Osteoblast (primary cell): ENCODE data around the gene RDH16. TPM values are rescaled to one million over a fixed set of nuclear protein-coding genes. Genes with fewer than 3 reads are reported as not detected.
"Not testable (repeated sequence)": the region's sequence is repeated elsewhere in the genome, so short reads cannot be mapped to it uniquely, and the experiment has no call there.

Experiments
- DNase-seq: peaks from one replicate; pipeline ENCODE4 v3.0.0; 2011; ENCODE audit warnings: low spot score, mixed read lengths; ENCODE audit not compliant: insufficient read length; ENCODE audit errors: missing footprints
- H2AFZ ChIP-seq: 2 replicates; pipeline ENCODE4 v1.6.0; 2011; ENCODE audit warnings: mild to moderate bottlenecking, low read length
- H3K27ac ChIP-seq: 2 replicates; pipeline ENCODE4 v1.5.1; 2011; ENCODE audit warnings: mild to moderate bottlenecking, low read depth, low read length, moderate library complexity
- H3K27me3 ChIP-seq: 2 replicates; pipeline ENCODE4 v1.6.0; 2012; ENCODE audit warnings: mild to moderate bottlenecking, control low read depth, inconsistent platforms, low read length, moderate library complexity; ENCODE audit not compliant: insufficient read depth
- H3K36me3 ChIP-seq: 2 replicates; pipeline ENCODE4 v1.5.1; 2011; ENCODE audit warnings: mild to moderate bottlenecking, low read length, control low read depth, moderate library complexity; ENCODE audit not compliant: insufficient read depth
- H3K4me1 ChIP-seq: 2 replicates; pipeline ENCODE4 v1.5.1; 2011; ENCODE audit warnings: mild to moderate bottlenecking, low read length, control low read depth, moderate library complexity; ENCODE audit not compliant: insufficient read depth
- H3K4me2 ChIP-seq: 2 replicates; pipeline ENCODE4 v1.6.0; 2011; ENCODE audit warnings: mild to moderate bottlenecking, low read length; ENCODE audit not compliant: insufficient read depth
- H3K4me3 ChIP-seq: fragments of 200-600 bp; sonication (generic); 3 replicates; pipeline ENCODE4 v1.5.1; 2012; ENCODE audit warnings: mild to moderate bottlenecking, low read length, inconsistent platforms; ENCODE audit not compliant: insufficient read depth
- H3K79me2 ChIP-seq: 2 replicates; pipeline ENCODE4 v1.6.0; 2012; ENCODE audit warnings: mild to moderate bottlenecking, low read length, control low read depth, inconsistent platforms; ENCODE audit not compliant: insufficient read depth
- H3K9me3 ChIP-seq: 2 replicates; pipeline ENCODE4 v1.5.1; 2011; ENCODE audit warnings: low read depth, low read length, control low read depth
- H4K20me1 ChIP-seq: 2 replicates; pipeline ENCODE4 v1.6.0; 2012; ENCODE audit warnings: mild to moderate bottlenecking, low read length, control low read depth; ENCODE audit not compliant: insufficient read depth
- CTCF ChIP-seq: IDR thresholded peaks from 2 replicates; pipeline ENCODE4 v1.5.1; 2011; ENCODE audit warnings: mild to moderate bottlenecking, low read depth, low read length, moderate library complexity; ENCODE audit errors: extremely low read depth
- total RNA-seq: library from RNA; depleted of rRNA; stranded (reverse); fragments of >200 nt; gene quantifications from 2 replicates; pipeline ENCODE4 v1.2.3, GENCODE V29; 2012

Gene RDH16
- total RNA-seq, 1 donor: under 0.01 TPM

- no peaks in the 10 kb centered on the region for H3K9me3 ChIP-seq
- no peaks in the 10 kb centered on the region for H3K79me2 ChIP-seq
- no peaks in the 10 kb centered on the region for H3K4me1 ChIP-seq
- H3K27ac ChIP-seq: no peak overlapping the region
- H2AFZ ChIP-seq: no peak overlapping the region
- no peak for TF ChIP-seq CTCF
- H4K20me1 ChIP-seq: no peaks in the 10 kb centered on the region
- H3K27me3 ChIP-seq: peaks cover 17% of the 10 kb centered on the region
- no peak overlapping the region for H3K4me3 ChIP-seq
- no peak for DNase-seq
- no peak overlapping the region for H3K4me2 ChIP-seq
- H3K36me3 ChIP-seq: no peaks in the 10 kb centered on the region
These were observed 9.0 kb downstream of the RDH16 start for GRCh38 chr12:56948457-56948777.

GRCh38 chr12:56947633-56948456 lies 9.6 kb downstream of the RDH16 start:
- H3K27ac ChIP-seq: no peak overlapping the region
- no peaks in the 10 kb centered on the region for H3K36me3 ChIP-seq
- no peaks in the 10 kb centered on the region for H3K79me2 ChIP-seq
- H2AFZ ChIP-seq: no peak overlapping the region
- no peak overlapping the region for H3K4me2 ChIP-seq
- H4K20me1 ChIP-seq: no peaks in the 10 kb centered on the region
- H3K27me3 ChIP-seq: peaks cover 13% of the 10 kb centered on the region
- no peak for DNase-seq
- no peak for TF ChIP-seq CTCF
- H3K9me3 ChIP-seq: no peaks in the 10 kb centered on the region
- no peaks in the 10 kb centered on the region for H3K4me1 ChIP-seq
- no peak overlapping the region for H3K4me3 ChIP-seq

- no peak overlapping the region for H3K27ac ChIP-seq
- no peaks in the 10 kb centered on the region for H4K20me1 ChIP-seq
- H3K4me2 ChIP-seq: no peak overlapping the region
- no peaks in the 10 kb centered on the region for H3K79me2 ChIP-seq
- H3K36me3 ChIP-seq: no peaks in the 10 kb centered on the region
- H2AFZ ChIP-seq: no peak overlapping the region
- no peak for TF ChIP-seq CTCF
- no peaks in the 10 kb centered on the region for H3K27me3 ChIP-seq
- H3K9me3 ChIP-seq: no peaks in the 10 kb centered on the region
- no peak for DNase-seq
- no peak overlapping the region for H3K4me3 ChIP-seq
- peaks cover 9% of the 10 kb centered on the region for H3K4me1 ChIP-seq
These were observed 13.5 kb downstream of the RDH16 start for GRCh38 chr12:56943878-56944277.

- not testable (repeated sequence) for H3K9me3 ChIP-seq, DNase-seq, H4K20me1 ChIP-seq, H2AFZ ChIP-seq, H3K27ac ChIP-seq, H3K4me2 ChIP-seq, H3K36me3 ChIP-seq, H3K4me1 ChIP-seq, H3K27me3 ChIP-seq, H3K4me3 ChIP-seq, H3K79me2 ChIP-seq
These were observed 14.0 kb downstream of the RDH16 start for GRCh38 chr12:56943374-56943773.
